Inflammatory macrophage (primary cell): ENCODE measurements around the gene HOXD9.

Experiments
- DNase-seq, 2 donors: peaks; one replicate each; pipeline ENCODE4 v3.0.0-alpha.2; 2020 to 2022

Gene HOXD9

DNA sequence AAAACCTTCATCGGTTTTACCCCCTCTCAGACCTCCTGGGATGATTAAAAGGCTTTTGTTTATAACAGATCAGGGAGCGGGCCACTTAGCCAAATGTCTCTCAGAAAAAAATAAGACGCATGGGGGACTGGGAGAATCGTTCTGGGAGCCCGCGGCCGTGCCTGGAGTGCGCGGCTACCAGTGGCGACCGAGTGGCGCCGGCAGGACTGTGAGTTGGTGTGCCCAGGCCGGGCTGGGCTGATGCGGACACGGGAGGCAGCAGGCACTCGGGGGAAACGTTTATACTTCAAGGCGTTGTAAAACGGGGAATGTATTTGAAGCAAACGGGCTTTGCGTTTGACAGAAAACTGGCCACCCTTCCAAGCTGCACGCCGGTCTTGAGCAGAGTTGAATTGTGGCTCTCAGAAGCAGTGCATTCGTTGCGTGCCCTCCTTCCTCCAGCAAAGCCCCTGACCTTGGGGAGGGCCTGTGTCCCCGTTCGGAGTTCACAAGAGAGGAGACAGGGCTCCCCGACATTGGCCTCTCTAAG lies 10.6 kb upstream of the HOXD9 start:
- DNase-seq, result no peak

DNA sequence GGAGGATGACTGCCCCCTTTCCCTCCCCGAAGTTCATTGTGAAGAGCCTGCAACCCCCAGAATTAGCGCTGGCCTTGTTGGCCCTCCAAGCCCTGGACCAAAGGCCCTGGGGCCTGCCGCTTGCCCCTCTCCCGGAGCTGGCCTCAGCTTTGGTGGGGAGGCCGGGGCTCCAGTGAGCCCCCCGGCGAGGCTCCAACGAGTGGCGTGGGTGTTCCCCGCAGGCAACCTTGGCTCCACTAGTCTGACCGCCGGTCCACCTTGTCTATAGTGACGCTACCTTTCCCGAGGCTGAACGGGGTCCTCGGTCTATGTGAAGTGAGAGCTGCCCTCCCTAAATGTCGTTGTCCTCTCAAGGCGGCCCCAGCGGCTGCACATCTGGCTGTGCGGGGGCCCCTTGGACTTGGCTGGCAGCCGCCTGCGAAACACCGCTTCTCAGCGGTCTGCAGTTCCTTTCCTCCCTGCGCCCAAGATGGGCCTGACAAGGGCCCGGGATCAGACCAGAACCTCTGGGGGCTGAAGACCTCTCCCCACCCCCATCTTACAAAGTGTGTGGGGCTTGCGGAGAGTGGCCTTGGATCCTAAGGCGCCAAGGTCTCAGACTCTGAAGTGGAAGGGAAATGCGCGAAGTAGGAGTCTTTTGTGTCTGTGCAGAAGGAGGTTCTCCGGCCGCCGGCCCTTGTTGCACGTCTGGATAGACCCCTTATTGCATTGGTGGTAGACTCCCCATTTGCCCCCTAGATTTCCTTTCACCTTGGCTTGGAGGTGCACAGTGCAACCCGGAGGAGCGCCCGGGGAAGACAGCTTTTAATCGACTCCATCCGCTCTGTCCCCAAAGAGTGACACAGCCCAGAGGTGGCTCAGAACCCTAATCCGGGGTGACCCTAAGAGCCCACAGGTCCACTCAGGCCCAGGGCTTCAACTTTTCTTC lies 9.9 kb upstream of the HOXD9 start:
- no peak for DNase-seq

DNA sequence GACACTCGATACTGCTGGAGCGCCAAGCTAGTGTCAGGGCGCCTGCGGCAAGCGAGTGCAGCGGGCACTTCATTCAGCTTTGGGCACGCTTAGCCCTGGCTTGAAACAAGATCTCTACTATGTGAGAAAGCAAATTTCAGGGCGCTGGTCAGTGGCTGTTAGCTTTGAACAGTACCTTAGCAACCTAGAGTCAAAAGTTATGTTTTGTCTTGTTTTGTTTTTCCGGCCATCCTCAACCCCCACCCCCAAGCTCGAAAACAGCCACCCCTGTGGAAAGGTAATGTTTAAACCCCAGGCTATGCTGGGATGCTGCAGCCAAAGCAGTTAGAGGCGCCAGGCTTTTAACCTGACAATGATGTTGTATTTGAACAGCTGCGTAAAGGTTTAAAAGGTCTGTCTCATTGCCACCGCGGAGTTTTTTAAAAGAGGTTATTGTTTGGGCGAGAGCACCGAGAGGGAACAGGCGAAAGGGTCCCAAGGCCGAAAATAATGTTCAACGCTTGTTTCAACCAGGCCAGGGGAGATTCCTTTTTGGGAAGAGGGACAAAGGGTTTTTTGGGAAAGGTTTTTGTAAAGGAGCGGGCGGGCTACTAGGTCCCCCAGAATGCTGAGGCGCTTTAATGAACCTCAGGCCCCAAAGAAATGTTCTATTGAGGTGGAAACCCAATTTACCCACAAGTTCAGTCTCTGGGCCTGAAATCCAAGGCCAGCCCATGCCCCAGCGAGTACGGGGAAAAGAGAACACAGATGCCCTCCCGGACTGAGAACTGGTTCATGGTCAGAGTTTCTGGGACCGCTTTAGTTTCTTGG lies 8.2 kb upstream of the HOXD9 start:
- DNase-seq, result no peak

DNA sequence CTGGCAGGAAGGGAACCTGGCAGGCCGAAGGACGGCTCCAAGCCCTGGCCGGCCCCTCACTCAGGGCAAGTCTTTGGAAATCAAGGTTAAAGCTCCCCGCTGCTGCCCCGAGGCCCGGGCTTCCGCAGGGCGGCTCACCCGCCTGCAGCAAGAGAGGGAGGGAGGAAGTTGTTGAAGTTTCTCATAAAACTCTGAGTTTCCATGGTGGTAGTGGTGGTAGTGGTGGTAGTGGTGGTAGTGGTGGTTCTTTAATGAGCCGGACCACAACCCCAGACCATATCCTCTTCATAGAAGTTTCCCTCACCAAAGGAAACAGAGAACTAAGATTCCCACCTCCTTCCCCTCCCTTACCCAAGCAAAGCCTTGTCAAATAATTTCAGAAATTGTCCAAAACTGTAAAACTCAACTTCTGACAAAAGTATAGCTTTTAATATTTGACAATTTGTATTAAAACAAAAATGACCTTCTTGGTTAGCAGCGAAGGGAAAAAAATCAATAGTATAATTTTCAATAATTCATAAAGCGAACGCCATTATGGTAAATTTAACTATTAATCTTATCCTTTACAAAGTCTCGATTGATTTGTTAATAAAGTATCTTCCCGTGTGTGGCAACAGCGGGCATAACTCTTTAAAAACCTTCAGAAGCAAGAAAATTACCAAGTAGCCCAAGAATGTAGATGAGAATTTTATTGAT lies 7.4 kb upstream of the HOXD9 start:
- DNase-seq, result no peak

DNA sequence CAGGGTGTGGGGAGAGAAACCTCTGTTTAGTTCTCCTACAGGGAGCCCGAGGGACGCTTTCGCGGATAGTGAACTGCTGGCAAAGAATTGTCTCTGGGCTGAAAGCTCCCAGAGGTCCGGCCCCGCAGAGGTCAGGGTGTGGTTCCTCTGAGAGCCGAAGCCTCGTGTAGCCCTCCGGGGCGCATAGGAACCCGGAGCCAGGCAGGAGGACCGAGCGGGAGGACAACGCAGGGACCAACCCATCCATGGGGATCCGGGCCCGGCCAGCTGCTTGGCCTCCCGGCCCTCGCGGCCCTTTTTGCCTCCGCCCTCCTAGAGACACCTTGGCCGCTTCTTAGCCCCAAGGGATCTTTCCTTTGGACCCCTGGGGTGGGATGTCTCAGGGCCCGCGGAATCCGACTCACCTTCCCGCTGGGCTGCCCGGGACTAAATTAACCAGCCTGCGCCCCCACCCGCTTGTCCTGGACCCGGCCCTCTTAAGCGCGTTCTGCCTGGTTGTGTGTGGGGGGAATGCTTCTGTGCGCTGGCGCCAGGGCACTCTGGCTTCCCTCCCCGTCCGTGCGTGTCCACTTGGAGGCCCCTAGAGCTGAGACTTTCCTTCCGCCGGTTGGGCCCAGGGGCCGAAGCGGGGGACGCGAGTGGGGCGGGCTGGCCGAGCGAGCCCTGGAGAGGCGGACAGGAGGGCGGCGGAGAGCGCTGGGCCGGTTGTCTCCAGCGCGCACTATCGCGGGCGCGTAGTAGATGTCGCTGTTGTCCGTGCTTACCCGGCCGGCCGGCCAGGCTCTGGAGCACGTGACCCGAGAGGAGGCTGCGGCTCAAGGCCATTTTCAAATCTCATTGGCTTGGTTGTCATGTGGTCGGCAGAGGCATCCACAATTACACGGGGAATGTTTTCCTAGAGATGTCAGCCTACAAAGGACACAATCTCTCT lies 6.4 kb upstream of the HOXD9 start, which contains the start of gene HOXD10:
HOXD10 (plus strand) TSS at position 896 of the 931 bp plus-strand sequence. CDS start 56 bp downstream, outside the sequence.
- no peak for DNase-seq

DNA sequence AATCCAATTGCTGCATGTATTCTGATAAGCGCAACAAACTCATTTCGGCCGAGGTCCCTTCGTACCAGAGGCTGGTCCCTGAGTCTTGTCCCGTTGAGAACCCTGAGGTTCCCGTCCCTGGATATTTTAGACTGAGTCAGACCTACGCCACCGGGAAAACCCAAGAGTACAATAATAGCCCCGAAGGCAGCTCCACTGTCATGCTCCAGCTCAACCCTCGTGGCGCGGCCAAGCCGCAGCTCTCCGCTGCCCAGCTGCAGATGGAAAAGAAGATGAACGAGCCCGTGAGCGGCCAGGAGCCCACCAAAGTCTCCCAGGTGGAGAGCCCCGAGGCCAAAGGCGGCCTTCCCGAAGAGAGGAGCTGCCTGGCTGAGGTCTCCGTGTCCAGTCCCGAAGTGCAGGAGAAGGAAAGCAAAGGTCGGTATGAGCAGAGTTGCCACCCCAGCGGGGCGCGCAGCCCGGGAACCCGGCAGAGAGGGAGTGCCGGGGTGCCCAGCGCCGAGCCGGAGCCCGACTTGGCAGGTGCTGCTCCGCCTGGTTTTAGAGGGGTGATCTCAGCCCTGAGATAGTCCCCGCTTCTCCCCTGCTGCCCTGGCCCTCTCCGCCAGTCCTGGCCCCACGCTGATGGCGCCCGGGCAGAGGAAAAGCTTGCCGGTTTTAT lies 5.2 kb upstream of the HOXD9 start:
- DNase-seq, result no peak

DNA sequence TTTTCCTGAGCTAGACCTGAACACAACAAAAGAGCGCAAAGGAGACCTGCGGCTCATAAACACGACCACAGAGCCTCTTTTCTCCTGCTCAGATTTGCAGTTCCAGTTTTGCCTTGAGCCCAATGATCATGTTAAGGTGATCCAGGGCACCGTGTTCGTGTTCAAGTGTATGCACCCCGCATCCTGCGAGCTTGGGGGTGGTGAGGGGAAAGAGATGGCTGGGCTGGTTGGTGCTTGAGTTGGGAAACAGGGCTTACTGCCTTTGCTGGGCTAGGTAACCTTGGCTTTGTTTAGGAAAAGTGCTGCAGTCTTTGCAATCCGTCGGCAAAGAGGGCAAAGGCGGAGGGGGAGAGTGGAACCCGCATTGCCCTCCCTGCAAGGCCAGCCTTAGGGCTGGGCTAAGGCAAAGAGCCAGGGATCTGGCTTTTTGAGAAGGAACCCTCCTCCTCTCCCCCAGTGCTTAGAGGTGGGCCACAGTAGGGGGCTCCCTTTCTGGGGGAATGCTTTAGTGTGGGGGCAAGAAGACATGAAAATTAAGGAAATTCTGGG lies 4.6 kb upstream of the HOXD9 start:
- DNase-seq, result no peak

DNA sequence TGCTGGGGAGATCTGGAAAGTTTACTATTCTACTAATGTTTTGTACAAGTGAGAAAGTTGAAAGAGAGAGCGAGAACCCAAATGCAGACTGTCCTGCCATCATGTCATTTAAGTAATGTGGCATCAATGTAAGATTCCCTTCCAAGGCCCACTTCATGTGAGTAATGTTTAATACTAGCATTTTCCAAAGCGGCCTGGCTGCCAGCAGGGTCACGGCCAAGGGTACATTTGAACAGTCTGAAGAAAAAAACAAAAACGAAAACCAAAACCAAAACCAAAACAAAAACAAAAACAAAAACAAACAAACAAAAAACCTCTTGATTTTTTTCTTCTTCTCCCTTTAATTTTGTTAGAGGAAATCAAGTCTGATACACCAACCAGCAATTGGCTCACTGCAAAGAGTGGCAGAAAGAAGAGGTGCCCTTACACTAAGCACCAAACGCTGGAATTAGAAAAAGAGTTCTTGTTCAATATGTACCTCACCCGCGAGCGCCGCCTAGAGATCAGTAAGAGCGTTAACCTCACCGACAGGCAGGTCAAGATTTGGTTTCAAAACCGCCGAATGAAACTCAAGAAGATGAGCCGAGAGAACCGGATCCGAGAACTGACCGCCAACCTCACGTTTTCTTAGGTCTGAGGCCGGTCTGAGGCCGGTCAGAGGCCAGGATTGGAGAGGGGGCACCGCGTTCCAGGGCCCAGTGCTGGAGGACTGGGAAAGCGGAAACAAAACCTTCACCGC lies 3.7 kb upstream of the HOXD9 start:
- peak in 1 of 2 donors; percentile 27 for DNase-seq

DNA sequence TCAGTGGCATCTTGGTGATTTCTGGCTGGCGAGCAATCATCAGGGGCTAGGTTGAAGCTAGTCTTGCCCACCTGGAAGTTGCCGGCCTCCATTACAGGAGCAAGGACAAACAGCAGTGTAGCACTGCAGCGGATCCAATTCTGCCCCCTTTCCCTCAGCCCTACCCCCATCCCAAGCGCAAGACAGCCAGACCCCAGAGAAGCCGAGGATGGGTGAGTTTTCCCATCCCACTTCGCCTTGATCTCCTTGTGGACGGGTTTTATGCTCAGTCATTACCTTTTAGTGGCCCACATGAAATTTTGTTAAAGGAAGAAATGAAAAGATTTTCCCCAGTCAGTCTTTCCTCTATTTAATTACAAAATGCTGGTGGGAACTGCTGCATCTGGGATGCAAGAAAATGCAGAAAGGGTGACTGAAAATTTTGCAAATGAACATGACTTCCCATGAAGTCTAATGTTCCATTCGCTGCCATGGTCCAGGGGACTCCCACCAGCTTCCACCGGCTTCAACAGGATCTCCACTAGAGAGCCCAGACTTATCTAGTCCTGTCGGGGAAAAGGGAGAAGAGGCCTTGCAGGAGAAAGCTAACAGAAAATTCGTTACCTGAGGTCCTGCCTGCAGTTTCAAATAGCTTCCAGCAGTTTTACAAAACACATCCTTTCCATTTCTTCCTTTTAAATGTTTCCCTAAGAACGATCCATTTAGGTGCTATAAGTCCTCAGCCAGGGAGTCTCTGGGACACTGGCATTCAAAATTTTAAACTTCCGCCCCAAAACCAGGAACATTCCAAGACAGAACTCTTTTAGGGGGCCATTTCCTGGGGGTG lies 1.9 kb upstream of the HOXD9 start:
- DNase-seq, result no peak

DNA sequence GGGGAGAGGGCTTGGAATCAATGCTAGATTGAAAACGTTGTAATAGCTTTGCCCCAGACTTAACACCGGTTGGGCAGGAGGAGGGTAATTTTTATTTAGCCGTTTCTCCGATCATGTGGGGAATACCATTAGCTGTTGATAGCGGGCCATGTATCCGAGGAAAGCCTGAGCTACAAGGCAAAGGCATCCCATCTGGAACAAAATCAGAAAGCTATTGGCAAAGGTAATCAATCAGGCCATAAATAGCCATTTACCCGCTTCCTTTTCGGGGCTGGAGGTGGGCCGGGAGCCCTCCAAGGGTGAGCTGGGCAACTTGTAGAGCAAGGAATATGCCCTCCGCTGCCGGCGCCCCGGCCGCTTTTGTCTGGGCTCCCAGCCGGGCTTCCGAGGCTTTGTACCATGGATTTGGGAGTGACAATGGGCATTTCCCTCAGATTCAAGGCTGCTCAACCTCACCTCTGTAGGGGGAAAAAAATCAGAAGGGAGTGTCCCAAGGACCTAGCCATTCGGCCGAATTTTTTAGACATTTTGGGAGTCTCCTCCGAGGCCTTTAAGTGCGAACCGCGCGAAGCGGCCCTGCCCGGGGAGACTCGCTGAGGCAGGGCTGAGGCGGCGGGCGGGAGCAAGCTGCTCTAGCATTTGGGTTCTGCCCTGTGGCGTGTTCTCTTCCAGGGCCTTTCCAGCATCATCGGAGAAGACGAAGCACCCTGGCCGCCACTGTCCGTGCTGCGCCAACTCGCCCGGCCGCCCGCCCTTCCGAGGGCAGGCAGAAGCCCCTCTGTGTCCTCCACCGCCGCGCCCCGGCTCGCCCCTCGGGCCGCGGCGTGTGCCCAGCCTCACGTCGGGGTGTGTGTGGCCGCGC lies 1.1 kb upstream of the HOXD9 start:
- no peak for DNase-seq

DNA sequence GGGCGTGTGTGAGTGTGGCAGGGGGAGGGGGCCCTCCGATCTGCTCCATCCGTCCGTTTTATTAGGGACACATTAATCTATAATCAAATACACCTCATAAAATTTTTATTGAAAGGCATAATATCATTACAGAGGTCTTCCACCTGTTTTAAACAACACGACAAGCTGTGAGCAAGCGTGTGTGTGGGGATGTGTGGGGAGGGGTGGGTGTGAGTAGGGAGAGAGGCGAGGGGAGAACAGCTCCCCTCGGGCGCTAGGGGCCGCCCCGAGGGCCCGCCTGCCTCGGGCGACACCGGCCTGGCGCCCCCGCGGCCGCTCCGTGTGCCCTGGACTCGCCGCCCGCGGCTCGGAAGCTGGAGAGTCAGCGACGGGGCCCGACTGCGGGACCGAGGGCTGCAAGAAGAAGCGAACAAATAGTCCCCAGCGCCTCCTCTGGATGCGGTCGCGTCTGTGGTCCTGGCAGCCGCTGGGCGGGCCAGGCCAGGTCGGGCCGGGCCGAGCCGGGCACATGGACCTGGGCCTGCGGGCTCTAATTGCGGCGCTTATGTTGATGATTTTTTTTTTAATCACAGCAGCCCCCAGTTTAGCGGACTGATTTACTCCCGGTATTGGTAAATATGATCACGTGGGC lies 352 bp upstream of the HOXD9 start:
- no peak for DNase-seq

DNA sequence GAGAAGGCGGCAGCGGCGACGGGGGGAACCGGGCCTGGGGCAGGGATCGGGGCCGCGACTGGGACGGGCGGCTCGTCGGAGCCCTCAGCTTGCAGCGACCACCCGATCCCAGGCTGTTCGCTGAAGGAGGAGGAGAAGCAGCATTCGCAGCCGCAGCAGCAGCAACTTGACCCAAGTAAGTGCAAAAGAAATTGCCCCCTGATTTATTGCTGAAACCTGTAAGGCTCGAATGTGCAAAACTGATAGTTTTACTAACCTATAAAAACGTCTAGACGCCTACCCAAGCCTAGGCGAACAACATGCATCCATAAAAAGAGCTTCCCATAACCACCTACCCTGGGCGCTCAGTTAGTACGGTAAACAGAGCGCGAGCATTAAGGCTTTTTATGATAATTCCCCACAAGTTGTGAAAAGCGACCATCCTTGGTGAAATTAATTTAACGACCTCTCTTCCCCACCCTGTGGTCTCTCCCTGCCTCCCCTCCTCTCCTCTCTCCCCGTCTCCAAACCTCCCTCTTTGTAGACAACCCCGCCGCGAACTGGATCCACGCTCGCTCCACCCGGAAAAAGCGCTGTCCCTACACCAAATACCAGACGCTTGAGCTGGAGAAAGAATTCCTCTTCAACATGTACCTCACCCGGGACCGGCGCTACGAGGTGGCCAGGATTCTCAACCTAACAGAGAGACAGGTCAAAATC lies 1.0 kb downstream of the HOXD9 start:
- no peak for DNase-seq

DNA sequence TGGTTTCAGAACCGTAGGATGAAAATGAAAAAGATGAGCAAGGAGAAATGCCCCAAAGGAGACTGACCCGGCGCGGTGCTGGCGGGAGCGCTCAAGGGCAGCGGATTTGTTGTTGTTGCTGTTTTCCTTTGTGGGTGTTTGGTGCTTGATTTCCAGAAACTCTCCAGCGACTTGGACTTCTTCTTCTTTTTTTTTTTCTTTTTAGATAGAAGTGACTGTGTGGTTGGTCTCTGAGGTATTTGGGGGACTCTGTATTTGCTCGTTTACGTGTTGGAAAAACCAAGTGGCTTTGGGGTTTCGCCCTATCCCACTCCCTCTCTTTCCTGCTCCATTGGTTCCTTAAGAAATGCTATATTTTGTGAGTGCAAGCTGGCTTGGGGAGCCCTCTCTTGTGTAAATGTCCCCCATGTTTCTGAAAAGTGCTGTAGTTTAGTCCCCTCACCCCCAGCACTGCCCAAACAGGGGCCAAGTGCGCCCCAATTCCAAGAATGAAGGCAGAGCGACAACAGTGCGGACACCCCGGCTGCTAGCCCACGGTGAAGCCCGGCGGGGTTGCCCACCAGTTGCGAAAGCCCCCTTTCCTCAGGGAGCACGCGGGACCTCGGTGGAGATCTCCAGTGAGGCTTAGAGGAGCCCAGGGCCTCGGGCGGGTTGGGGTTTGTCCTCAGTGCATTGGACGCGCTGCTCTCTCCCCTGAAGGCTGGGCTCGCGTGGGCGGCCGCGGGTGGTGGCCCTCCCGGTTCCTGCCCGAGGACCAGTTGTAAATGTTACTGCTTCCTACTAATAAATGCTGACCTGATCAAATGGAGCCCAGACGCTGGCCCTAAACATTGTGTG lies 1.8 kb downstream of the HOXD9 start:
- DNase-seq, result no peak

DNA sequence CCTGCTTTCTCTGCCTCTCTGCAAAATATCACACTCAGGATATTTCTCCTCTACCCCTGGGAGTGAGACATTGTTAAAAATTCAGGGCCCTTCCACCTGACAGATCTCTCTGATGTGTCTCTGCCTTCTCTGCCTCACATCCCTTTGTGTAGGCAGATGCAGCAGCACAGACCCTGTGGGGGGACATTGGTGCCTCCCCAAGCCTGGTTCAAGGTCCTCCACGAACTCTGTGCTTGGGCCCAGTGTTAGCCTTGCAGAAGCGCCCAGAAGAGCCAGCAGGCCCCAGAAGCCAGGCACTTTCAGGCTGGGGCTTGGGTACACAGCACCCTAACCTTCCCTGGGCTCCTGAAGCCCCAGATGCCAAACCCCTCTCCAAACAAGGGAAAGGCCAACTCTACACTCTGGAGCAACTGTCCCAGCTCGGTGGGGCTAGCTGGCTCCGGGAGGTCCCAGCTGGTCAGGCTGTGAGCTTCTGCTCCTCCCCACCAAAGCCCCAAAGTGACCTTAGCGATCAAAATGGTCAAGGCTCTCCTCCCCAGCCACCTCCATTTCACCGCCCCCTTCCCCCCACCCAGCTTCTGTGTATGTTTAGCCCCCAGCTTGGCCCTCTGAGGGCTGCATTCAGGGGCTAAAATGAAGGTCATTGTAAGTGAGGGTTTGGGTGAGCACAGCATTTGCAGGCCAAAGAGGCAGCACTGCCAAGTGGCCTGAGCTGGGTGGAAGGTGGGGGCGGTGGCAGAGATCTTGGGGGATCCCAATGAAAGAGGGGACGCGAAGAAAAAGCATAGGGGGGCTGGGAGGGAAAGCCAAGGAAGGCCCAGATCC lies 2.6 kb downstream of the HOXD9 start:
- DNase-seq, result no peak

DNA sequence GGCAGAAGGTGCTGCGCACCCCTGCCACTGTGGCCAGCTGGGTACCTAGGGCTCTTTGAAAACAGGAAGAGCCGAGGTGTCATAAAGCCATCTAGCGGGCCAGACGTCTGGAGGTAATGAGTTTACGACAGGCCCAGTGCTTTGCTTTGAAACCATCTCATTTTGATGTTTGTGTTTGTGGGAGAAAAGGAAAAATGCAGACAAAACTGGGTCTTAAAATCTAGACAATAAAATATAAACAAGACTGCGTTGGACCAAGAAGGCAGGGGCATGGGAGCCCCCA lies 3.2 kb downstream of the HOXD9 start:
- no peak for DNase-seq
